HG03571 (cell line): ENCODE results near the gene USP5.

ENCODE experiments used
- ATAC-seq: cut with Tn5 transposase; IDR thresholded peaks from one replicate; pipeline ENCODE4 v1.9.1; 2021; ENCODE audit not compliant: unreplicated experiment

Gene USP5

DNA sequence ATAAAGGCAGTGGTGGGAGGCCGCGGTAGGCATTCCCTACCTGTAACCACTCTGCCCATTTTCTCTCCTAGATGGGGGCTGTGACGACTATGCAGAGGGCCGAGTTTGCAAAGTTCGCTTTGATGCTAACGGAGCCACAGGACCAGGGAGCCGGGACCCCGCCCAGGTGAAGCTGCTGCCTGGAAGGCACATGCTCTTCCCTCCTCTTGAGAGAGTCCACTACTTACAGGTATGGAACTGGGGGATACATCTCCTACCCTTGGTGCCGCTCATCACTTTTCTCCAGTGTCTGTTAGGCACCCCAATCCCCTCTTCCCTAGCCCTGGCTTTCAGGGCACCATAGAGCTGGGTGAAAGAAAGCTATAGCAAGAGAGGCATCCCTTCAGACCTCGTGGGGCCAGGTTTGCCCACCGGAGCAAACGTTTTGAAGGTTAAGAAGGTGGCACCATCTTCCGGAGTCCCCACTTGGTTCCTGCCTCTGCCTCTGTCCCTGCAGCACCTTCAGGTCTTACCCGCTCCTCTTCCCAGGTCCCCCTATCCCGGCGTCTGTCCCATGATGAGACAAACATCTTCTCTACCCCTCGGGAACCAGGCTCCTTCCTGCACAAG is 25.7 kb upstream of the USP5 start:
- no peak for ATAC-seq

DNA sequence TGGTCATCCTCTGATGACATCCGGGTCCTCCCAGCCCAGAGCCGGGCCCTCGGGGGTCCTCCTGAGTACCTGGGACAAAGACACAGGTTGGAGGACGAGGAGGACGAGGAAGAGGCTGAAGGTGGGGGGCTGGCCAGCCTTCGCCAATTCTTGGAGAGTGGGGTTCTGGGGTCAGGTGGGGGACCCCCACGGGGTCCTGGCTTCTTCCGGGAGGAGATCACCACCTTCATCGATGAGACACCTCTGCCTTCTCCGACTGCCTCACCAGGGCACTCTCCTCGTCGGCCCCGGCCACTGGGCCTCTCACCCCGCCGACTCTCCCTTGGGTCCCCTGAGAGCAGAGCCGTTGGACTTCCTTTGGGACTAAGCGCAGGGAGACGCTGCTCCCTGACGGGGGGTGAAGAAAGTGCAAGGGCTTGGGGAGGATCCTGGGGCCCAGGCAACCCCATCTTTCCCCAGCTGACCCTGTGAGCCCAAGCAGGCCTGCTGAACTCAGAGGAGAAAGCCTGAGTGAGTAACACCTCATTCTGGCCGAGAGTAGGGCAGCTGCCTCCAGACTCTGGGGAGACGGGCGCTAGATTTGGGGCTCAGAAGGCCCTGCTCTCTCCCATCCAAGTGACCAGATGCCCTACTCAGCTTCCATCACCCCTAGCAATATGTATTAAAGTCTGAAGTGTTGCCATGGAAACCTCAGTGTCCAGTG is 25.1 kb upstream of the USP5 start:
- no peak for ATAC-seq

DNA sequence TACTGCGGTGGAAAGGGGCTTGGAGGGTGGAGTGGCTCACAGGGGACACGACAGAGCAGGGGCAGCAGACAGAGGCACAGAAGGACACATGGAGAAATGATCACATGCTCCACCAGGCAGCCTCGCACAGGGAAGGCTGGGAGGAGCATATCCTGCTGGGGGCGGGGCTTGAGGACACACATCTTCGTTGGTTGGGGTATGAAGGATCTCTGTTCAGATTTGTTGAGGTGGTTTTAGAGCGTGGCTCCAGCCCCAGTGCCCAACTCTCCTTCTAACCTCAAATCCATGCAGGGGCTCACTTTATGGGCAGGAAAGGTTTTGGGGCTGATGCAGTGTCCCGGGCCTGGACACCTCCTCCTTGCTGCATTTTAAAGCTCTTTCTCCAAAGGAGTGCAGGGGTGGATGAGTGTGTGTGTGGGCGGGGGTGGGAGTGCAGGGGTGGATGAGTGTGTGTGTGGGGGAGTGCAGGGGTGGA is 24.5 kb upstream of the USP5 start:
- no peak for ATAC-seq

DNA sequence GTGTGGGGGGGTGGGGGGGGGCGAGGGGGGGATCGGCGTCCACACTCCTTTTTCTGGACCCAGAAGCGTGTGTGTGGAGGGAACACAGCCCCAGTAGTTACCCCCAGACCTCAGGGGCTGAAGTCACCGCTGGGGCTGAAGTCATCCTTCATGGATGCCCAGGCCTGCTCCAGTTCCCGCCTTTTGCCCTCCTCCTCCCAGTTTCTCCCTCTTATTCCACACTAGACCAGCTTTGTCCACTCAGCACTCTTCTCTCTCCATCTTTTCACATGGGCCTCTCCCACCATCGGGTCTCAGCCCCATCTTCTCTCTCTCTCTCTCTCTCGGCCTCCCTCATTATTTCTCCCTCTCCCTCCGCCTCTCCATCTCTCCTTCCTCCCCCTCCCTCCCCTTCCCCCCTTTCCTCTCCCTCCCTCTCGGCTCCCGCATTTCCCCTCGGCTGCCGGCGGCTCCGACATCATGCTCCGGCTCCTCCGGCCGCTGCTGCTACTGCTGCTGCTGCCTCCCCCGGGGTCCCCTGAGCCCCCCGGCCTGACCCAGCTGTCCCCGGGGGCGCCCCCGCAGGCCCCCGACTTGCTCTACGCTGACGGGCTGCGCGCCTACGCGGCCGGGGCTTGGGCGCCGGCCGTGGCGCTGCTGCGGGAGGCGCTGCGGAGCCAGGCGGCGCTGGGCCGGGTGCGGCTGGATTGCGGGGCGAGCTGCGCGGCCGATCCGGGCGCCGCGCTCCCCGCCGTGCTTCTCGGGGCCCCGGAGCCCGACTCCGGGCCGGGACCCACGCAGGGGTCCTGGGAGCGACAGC is 23.8 kb upstream of the USP5 start, which contains the start of gene P3H3:
TSS of gene P3H3 (plus strand) at position 426 of the 799 bp plus-strand sequence. CDS start at position 460, 34 bp downstream.
- no peak for ATAC-seq

DNA sequence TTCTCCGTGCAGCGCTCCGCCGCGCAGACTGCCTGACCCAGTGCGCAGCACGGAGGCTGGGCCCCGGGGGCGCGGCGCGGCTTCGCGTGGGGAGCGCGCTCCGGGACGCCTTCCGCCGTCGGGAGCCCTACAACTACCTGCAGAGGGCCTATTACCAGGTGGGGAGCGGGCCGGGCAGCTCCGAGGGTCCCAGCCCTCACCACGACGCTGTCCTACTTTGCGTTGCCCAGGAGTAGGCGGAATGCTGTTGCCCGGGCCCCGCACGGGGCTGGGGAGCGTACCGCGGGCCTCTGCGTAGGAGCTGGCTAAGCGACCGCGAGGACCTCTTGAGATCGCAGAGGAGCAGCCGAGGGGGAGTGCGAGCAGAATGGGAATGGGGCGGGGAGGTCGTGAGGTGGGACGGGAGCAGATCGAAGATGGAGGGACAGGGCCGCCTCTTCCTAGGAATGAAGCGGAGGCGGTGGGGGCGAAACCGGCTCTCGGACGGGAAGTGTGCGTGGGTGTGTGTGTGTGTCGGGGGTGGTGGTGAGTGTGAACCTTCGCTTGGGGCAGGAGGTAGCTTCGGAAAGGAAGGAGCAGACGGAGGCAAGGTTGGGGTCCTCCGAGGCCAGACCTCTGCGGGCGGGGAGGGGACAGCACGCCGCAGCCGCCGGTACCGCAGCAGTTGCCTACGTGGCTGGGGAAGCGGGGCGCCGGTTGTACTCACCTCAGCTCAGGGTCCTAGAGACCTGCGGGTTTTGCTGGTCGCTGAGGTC is 23.0 kb upstream of the USP5 start:
- ATAC-seq: no peak

DNA sequence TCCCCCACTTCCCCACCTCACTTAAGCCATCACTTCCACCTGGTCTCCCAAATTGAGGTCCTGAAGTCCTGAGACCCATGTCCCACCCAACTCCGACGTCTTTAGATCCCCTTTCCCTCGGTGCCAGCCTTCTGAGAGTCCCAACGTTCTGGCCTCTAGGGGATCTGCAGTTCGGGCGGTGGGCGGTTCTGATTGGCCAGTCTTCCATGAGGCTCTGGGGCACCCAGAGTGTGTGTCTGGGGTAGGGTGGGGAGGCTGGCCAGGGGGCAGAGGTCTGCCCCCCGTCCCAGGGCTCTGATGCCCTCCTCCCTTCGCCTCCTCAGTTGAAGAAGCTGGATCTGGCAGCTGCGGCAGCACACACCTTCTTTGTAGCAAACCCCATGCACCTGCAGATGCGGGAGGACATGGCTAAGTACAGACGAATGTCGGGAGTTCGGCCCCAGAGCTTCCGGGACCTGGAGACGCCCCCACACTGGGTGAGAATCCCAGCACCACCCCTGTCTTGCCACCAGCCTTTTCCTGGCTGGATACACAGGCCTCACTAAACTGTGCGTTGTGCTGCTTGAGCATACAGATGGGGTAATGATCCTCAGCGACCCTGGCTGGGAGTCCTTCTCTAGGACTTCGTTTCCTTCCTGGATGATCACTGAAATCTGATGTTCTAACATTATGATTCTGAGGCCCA is 22.3 kb upstream of the USP5 start:
- no peak for ATAC-seq

DNA sequence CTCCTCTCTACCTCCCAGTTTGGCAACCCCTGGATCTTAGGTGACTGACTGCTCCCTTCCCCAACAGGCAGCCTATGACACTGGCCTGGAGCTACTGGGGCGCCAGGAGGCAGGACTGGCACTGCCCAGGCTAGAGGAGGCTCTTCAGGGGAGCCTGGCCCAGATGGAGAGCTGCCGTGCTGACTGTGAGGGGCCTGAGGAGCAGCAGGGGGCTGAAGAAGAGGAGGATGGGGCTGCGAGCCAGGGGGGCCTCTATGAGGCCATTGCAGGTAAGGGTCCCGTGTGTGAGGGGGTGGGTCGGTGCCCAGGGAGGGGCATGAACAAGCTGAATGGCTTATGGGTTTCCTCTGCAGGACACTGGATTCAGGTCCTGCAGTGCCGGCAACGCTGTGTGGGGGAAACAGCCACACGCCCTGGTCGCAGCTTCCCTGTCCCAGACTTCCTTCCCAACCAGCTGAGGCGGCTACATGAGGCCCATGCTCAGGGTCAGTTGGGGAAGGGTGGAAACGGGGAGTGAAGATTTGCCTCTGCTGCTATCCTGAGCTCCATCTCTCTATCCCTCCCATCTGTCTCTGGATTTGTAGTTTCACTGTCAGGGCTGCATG is 21.6 kb upstream of the USP5 start:
- no peak for ATAC-seq

DNA sequence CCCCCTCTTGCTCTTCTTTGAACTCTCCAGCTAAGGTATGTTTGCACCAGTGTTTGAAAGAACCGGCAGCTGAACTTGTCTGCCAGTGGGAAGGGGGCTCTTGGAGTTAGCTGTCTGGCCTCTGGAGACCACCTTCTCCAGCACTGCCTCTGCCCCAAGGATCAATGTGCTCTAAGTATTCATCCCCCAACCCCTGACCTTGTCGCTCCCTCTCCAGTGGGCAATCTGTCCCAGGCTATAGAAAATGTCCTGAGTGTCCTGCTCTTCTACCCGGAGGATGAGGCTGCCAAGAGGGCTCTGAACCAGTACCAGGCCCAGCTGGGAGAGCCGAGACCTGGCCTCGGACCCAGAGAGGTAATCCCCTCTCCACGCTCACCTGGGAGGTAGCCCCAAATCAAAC is 21.0 kb upstream of the USP5 start:
- ATAC-seq: no peak

DNA sequence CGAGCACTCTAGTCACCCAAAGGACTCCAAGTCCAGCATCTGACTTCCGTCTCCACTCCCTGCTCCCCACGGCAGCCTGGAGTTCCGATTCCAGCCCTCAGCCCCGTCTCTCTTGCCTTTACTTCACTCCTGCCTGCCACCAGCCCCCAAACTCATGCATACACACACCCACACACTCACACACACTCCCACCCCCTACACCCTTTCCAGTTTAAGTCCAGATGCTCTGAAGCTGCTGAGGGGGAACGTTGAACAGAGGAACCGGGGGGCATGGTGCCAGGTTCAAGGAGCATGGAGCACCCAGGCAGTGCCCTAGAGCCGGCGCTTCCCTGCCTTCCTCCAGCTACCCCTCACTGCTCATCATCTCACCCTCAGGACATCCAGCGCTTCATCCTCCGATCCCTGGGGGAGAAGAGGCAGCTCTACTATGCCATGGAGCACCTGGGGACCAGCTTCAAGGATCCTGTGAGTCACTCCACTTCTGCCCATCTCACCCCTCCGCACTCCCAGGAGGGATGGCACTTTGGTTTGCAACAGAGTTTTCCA is 20.4 kb upstream of the USP5 start:
- ATAC-seq: no peak

DNA sequence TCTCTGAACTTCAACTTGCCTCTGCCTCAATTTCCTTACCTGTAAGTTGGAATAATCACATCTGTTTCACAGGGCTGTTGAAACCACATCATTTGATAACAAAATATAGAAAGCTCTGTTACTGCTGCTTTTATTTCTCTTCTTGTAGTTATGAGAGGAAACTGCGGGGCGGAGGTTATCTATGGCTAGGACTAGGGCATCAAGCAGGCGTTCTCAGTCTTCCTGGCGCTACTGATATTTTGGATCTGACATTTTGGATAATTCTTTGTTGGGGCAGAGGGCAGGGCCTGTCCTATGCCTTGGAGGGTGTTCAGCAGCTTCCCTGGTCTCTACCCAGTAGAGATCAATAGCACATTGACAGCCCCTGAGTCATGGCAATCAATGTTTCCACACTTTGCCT is 19.8 kb upstream of the USP5 start:
- ATAC-seq: no peak

DNA sequence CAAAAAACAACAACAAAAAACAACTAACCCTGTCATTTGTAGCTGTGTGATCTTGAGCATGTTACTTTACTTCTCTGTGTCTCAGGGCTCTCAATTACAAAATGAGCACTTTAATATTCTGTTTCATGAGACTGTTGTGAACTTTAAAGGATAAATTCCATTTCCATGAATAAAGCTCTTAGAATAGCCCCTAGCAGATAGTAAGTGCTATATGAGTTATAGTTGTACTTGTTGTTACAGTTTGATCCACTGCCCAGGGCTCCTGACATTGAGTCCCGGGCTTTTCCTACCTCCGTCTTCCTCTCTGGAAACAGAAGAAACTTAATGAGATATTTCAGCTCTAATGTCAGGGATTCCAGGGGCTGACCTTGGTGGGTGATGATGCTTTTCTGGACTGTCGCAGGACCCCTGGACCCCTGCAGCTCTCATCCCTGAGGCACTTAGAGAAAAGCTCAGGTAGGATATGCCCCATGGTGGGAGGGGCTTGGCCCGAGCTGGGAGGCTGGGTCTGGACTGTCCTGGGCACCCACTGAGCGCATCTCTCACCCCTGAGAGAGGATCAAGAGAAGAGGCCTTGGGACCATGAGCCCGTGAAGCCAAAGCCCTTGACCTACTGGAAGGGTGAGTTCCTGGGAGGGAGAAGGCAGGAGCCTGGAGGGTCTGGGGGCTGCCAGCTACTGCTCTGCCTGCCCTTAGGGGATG is 18.6 kb upstream of the USP5 start:
- ATAC-seq: no peak

DNA sequence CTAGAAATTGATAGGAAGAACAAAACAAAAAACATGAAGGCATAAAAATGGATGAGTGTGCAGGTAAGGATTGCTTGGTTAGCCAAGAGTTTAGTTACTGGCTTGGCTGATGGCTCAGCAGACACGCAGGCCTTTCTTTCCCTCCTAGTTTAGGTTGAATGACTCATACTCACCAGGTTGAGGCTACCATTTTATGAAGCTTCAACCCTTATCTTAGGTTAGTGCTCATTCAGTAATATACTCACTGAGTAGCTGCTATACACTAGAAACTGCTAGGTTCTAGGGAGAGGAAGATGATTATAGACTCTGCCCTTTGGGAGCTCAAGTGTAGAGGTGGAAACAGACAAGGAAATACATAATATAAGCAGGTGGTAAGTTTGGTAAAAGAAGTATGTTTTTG is 17.7 kb upstream of the USP5 start:
- ATAC-seq: no peak

DNA sequence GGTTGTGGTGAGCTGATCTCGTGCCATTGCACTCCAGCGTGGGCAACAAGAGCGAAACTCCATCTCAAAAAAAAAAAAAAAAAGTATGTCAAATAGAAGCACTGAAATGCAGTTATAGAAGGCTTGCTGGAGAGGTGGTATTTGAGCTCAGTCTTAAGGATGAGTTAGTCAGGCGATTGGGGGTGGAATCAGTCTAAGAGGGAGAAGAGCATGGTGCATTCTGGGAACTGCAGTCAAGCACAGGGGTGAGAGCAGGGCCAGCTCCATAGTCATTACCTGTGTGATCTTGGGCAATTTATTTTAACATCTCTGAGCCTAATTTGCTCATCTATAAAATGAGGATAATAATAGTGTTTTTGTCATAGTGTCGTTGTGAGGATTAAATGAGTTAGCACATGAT is 17.1 kb upstream of the USP5 start:
- ATAC-seq: no peak

DNA sequence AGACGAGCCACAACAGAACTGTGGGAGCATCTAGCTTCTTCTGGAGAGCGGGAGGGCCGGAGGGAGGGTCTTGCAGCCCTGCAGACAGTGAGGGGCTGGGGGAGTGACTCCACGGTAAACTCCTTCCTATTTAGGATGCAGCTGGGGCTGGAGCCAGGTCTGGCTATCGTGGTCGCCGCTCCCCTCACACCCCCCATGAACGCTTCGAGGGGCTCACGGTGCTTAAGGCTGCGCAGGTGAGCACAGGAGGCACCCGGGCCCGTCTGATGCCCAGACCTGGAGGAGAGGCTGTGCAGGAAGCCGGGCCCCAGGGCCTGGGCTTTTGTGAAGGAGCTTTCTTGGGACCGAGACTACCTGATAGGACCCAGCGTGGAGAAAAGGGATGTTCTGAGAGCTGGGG is 15.1 kb upstream of the USP5 start:
- ATAC-seq: no peak

DNA sequence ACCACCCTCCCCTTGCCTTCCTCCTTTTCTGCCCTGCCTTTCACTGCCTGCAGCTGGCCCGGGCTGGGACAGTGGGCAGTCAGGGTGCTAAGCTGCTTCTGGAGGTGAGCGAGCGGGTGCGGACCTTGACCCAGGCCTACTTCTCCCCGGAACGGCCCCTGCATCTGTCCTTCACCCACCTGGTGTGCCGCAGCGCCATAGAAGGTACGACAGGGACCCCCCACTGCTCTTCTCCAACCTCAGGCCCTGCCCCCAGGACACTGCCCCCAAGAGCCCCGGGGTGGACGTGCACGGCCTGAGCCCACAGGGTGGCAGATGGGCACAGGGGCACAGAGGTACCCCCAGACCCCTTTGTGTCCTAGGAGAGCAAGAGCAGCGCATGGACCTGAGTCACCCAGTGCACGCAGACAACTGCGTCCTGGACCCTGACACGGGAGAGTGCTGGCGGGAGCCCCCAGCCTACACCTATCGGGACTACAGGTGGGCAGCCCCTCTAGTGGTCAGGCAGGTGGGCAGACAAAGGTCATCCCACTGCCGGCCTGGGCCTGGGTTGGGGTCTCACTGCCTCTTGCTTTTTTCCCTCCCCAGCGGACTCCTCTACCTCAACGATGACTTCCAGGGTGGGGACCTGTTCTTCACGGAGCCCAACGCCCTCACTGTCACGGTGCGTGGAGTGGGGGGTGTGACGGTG is 14.4 kb upstream of the USP5 start:
- ATAC-seq: no peak

DNA sequence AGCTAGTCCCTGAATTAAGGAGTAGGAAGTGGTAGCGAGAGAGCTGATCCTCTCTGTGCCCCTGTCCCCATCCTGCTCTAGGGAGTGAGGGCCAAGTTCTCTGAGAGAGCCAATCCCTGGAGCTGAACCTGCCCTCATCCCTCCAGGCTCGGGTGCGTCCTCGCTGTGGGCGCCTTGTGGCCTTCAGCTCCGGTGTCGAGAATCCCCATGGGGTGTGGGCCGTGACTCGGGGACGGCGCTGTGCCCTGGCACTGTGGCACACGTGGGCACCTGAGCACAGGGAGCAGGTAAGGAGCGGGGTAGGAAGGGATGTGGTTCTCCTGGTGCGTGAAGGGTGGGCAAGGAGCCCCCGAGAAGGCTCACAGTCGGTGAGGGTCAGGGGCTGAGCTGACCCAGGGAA is 13.1 kb upstream of the USP5 start:
- no peak for ATAC-seq

DNA sequence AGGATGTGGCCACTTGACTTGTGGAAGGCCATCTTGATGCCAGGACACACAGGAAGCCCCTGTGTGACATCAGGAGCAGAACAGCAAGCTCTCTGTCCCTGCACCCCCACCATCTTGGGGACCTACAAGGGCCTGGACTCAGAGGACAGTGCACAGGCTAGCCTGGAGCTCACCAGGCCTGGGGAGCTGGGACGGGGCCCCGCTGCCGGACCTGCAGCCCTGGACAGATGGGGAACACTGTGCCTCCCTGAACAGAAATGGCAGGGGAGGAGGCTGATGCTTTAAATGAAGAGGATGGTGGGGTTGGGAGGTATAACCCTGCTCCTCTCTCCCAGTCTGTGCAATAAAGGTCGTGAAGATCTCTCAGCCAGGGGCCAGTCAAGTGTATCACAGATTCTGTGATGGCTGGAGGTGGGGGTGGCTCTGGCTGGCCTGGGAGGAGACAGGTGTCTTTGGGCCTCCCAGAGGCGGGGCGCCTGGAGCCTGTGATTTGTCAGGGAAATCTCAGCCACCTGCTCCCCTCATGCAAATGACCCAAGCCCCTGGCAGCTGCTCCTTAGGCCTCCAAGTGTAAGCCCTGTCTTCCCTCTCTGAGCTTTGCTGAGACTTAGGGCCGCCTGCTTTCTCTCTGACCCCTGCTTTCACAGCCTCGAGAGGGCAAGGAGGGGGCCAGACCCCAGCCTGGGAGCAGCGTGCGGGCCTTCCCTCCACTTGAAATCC is 12.3 kb upstream of the USP5 start:
- peak; percentile 70 for ATAC-seq

DNA sequence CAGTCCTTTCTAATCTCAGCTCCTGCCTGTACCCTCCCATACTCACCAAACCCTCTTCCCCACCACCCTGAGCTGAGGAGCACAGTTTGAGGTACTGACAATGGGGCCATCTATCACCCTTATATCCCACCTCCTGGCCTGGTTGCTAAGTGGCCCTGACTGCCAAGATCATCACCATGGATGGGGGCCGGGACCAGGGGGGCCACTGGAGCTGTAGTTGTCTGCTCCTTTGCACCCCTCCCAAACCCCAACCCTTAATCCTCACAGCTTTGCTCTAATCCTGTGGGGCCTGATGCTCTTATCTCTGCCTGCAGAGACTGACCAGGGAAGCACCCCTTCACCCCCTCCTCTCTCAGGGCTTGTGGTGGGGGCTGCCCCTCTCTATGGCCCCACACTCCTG is 11.6 kb upstream of the USP5 start:
- no peak for ATAC-seq
